Vein endothelial cell (primary cell): ENCODE results near the gene PCID2. TPM values are rescaled to one million over a fixed set of nuclear protein-coding genes. Genes with fewer than 3 reads are reported as not detected.

Experiments
- small RNA-seq: library from RNA; depleted of rRNA; stranded (forward); fragments of <200 nt; gene quantifications from one replicate; pipeline ENCODE3, GENCODE V24; 2012
- total RNA-seq: library from RNA; depleted of rRNA; stranded (reverse); fragments of >200 nt; gene quantifications from 2 replicates; pipeline ENCODE4 v1.2.3, GENCODE V29; 2012

The PCID2 gene
- total RNA-seq, result 48.0 and 48.6 TPM in 2 replicates

DNA sequence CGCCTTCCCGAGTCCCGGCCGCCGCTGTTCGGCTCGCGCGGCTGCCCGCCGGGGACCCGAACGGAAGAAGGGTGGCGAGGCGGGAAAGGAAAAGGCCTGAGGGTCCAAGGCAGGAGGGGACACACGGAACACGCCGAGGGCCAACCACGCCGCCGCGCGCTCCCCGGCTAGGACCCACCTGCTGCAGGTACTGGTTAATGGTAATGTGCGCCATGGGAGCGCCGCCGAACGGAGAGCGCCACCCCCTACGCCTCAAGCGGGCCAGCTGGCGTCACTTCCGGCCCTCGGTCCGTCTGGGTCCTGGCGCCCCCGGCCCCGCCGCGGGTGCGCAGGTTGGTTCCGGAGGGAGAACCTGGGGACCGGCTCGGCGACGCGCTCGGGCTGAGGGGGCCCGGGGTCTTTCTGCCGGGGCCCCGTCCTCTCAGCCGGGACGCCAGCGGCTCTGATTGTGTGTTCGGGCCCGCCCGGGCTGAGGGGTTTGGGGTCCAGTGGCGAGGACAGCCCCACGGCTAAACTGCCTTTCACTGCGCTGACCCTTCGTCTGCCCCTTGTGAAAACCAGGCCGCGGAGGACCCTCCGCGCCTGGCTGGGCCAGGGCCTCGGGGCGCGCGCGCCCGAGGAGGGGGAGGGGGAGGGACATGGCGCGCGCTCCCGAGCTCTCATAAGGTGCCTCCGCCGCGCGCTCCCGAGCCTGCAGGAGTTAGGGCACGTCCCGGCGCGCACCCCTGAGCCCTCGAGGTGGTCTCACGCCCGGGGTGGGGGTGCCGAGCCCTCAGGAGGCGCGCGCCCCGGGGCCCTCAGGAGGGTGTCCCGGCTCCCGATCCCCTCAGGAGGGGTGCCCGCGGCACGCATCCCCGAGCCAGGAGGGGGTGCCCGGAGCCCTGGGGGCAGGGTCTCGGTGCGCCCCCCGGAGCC is at the start of gene PCID2:
Gene PCID2 (minus strand): TSS at position 249 of the 915 bp plus-strand sequence. CDS start 35 bp downstream, at position 214.

GRCh38 chr13:113209336-113209758 is 878 bp upstream of the PCID2 start, which contains the start of gene CUL4A:
TSS of gene CUL4A (plus strand) at chr13:113209613. CDS start at chr13:113209628, 15 bp downstream.

GRCh38 chr13:113157929-113158747 is 50.3 kb downstream of the PCID2 start, which contains the start of gene PROZ:
TSS of gene PROZ (plus strand) at chr13:113158648. CDS start at chr13:113158661, 13 bp downstream.

Small RNAs within 50 kb of the gene (small RNA-seq; reads per million reads assigned to genes)
- gene AL137002.1, result not detected

Other genes with a start within 250 kb of the PCID2 start
- under 0.01 and 0.98 TPM in 2 replicates for gene MCF2L, start 239.5 kb downstream of the PCID2 start, total RNA-seq
- not detected in 2 replicates for gene F7, start 102.9 kb downstream of the PCID2 start, total RNA-seq
- gene F10, start 85.9 kb downstream of the PCID2 start, total RNA-seq, result not detected in 2 replicates
- not detected in 2 replicates for gene PROZ, start 50.0 kb downstream of the PCID2 start, total RNA-seq
- 122 and 130 TPM in 2 replicates for gene CUL4A, start 944 bp upstream of the PCID2 start, total RNA-seq
- 171 and 198 TPM in 2 replicates for gene LAMP1, start 88.6 kb upstream of the PCID2 start, total RNA-seq
- gene GRTP1, start 155.5 kb upstream of the PCID2 start, total RNA-seq, result not detected in 2 replicates
- 1.1 and 1.3 TPM in 2 replicates for gene ADPRHL1, start 244.8 kb upstream of the PCID2 start, total RNA-seq